IMR-90 (cell line): ENCODE measurements around the gene TXNRD1. TPM values are rescaled to one million over a fixed set of nuclear protein-coding genes. Genes with fewer than 3 reads are reported as not detected.

Experiments used
- ATAC-seq: fragments of 200-7000 bp; cut with Tn5 transposase; 2 replicates; pipeline ENCODE4 v1.9.1; 2020; ENCODE audit warnings: low read depth, mild to moderate bottlenecking, moderate library complexity
- BruUV-seq: library from RNA; stranded (reverse); fragments of 400-500 nt; replicated peaks from 2 replicates; lab custom pipeline; 2021; lab: Mats Ljungman, UMichigan
- CTCF ChIA-PET: fragments of 300-600 bp; formaldehyde crosslinking; extraction: SDS; loops from one replicate; lab custom pipeline; 2021; ENCODE audit warnings: antibody characterized with exemption; lab: Yijun Ruan, JAX
- POLR2A ChIA-PET: fragments of 300-600 bp; sonication (Branson Sonifier 250); formaldehyde crosslinking; loops from one replicate; lab custom pipeline; 2022; ENCODE audit warnings: antibody characterized with exemption; ENCODE audit not compliant: unreplicated experiment; lab: Charles Lee
- DNase-seq: peaks from one replicate; pipeline ENCODE4 v3.0.0; 2013
- H2AFZ ChIP-seq: replicated peaks from 2 replicates; pipeline ENCODE3; 2013; ENCODE audit warnings: low read length, mild to moderate bottlenecking; ENCODE audit not compliant: poor library complexity
- H2AK5ac ChIP-seq: 2 replicates; pipeline ENCODE4 v1.6.1; 2013; ENCODE audit warnings: low read depth, low read length, inconsistent platforms
- H2AK9ac ChIP-seq: replicated peaks from 2 replicates; pipeline ENCODE3; 2013; ENCODE audit warnings: mild to moderate bottlenecking, low read depth, low read length, moderate library complexity; ENCODE audit not compliant: poor library complexity
- H2BK120ac ChIP-seq: 2 replicates; pipeline ENCODE4 v1.6.1; 2013; ENCODE audit warnings: low read depth, low read length, inconsistent platforms
- H2BK15ac ChIP-seq: 3 replicates; pipeline ENCODE4 v1.6.1; 2013; ENCODE audit warnings: low read depth, low read length, inconsistent platforms
- H2BK20ac ChIP-seq: 2 replicates; pipeline ENCODE4 v1.6.1; 2013; ENCODE audit warnings: low read depth, mild to moderate bottlenecking, inconsistent platforms, low read length, moderate library complexity
- H2BK5ac ChIP-seq: 2 replicates; pipeline ENCODE4 v1.6.1; 2013; ENCODE audit warnings: mild to moderate bottlenecking, low read depth, low read length, inconsistent platforms; ENCODE audit not compliant: poor library complexity, severe bottlenecking
- H3K14ac ChIP-seq: replicated peaks from 2 replicates; pipeline ENCODE4 v1.6.1; 2013; ENCODE audit warnings: low read depth, low read length, inconsistent platforms
- H3K18ac ChIP-seq: 2 replicates; pipeline ENCODE4 v1.6.1; 2013; ENCODE audit warnings: low read depth, low read length, control low read depth
- H3K23ac ChIP-seq: 2 replicates; pipeline ENCODE4 v1.6.1; 2013; ENCODE audit warnings: low read depth, low read length, inconsistent platforms
- H3K27ac ChIP-seq: 2 replicates; pipeline ENCODE4 v1.5.1; 2013; ENCODE audit warnings: mild to moderate bottlenecking, control low read depth, low read length; ENCODE audit not compliant: insufficient read depth
- H3K27me3 ChIP-seq: 2 replicates; pipeline ENCODE4 v1.6.1; 2013; ENCODE audit warnings: low read length; ENCODE audit not compliant: control insufficient read depth, insufficient read depth
- H3K36me3 ChIP-seq: 2 replicates; pipeline ENCODE4 v1.6.1; 2013; ENCODE audit warnings: low read length, mixed read lengths; ENCODE audit not compliant: control insufficient read depth, insufficient read depth
- H3K4ac ChIP-seq: 2 replicates; pipeline ENCODE4 v1.6.1; 2013; ENCODE audit warnings: low read depth, low read length, inconsistent platforms
- H3K4me1 ChIP-seq: 2 replicates; pipeline ENCODE4 v1.6.1; 2013; ENCODE audit warnings: low read length, mixed read lengths; ENCODE audit not compliant: control insufficient read depth, insufficient read depth
- H3K4me2 ChIP-seq: 2 replicates; pipeline ENCODE4 v1.6.1; 2013; ENCODE audit warnings: low read depth, mild to moderate bottlenecking, control low read depth, low read length, moderate library complexity
- H3K4me3 ChIP-seq: 2 replicates; pipeline ENCODE4 v1.5.1; 2013; ENCODE audit warnings: low read depth, mild to moderate bottlenecking, control low read depth, low read length, moderate library complexity; ENCODE audit not compliant: insufficient read depth
- H3K56ac ChIP-seq: 2 replicates; pipeline ENCODE4 v1.6.1; 2013; ENCODE audit warnings: low read length, inconsistent platforms; ENCODE audit not compliant: insufficient read depth; ENCODE audit errors: extremely low read depth
- H3K79me1 ChIP-seq, 2 experiments: 2 replicates each; pipeline ENCODE4 v1.6.1; 2013; ENCODE audit warnings: low read length in 2 of 2, inconsistent platforms in 1 of 2, low read depth in 1 of 2
- H3K9ac ChIP-seq: 2 replicates; pipeline ENCODE4 v1.6.1; 2013; ENCODE audit warnings: low read depth, low read length, control low read depth
- H3K9me1 ChIP-seq: 2 replicates; pipeline ENCODE4 v1.6.1; 2013; ENCODE audit warnings: low read length, inconsistent platforms; ENCODE audit not compliant: insufficient read depth
- H3K9me3 ChIP-seq: 2 replicates; pipeline ENCODE4 v1.6.1; 2013; ENCODE audit warnings: low read length; ENCODE audit not compliant: control insufficient read depth, insufficient read depth
- H4K20me1 ChIP-seq: 2 replicates; pipeline ENCODE4 v1.6.1; 2013; ENCODE audit warnings: low read length, inconsistent platforms; ENCODE audit not compliant: insufficient read depth
- H4K5ac ChIP-seq: 2 replicates; pipeline ENCODE4 v1.6.1; 2013; ENCODE audit warnings: mild to moderate bottlenecking, low read depth, low read length, control low read depth
- H4K8ac ChIP-seq, 2 experiments: 2 replicates each; pipeline ENCODE4 v1.6.1; 2013; ENCODE audit warnings: low read depth in 2 of 2, low read length in 2 of 2, control low read depth in 1 of 2, inconsistent platforms in 1 of 2
- H4K91ac ChIP-seq: 2 replicates; pipeline ENCODE4 v1.6.1; 2013; ENCODE audit warnings: low read depth, low read length, inconsistent platforms; ENCODE audit not compliant: insufficient read depth
- BHLHE40 ChIP-seq: fragments of 150-350 bp; IDR thresholded peaks from 2 replicates; pipeline ENCODE4 v1.6.1; 2016; ENCODE audit warnings: mild to moderate bottlenecking, low read depth, low read length
- CEBPB ChIP-seq: IDR thresholded peaks from 2 replicates; pipeline ENCODE4 v1.6.1; 2012; ENCODE audit warnings: low read depth, low read length, improper control_type of control experiment
- CHD1 ChIP-seq: IDR thresholded peaks from 2 replicates; pipeline ENCODE4 v1.6.1; 2012; ENCODE audit warnings: low read depth, low read length, improper control_type of control experiment
- ELK1 ChIP-seq: fragments of 150-350 bp; IDR thresholded peaks from 2 replicates; pipeline ENCODE4 v1.6.1; 2016; ENCODE audit warnings: low read depth, mild to moderate bottlenecking, low read length, moderate library complexity, borderline replicate concordance
- FOS ChIP-seq: fragments of 150-350 bp; IDR thresholded peaks from 2 replicates; pipeline ENCODE4 v1.6.1; 2016; ENCODE audit warnings: low read depth, low read length
- MAFK ChIP-seq: IDR thresholded peaks from 2 replicates; pipeline ENCODE4 v1.6.1; 2012; ENCODE audit warnings: low read depth, low read length, improper control_type of control experiment
- MAZ ChIP-seq: IDR thresholded peaks from 2 replicates; pipeline ENCODE4 v1.6.1; 2012; ENCODE audit warnings: low read depth, mild to moderate bottlenecking, low read length, improper control_type of control experiment, moderate library complexity, borderline replicate concordance
- MXI1 ChIP-seq: IDR thresholded peaks from 2 replicates; pipeline ENCODE4 v1.6.1; 2012; ENCODE audit warnings: low read depth, mild to moderate bottlenecking, low read length, moderate library complexity, borderline replicate concordance
- NFE2L2 ChIP-seq: fragments of 150-350 bp; IDR thresholded peaks from 2 replicates; pipeline ENCODE4 v1.6.1; 2016; ENCODE audit warnings: low read depth, mild to moderate bottlenecking, low read length
- POLR2A ChIP-seq: IDR thresholded peaks from 2 replicates; pipeline ENCODE4 v1.6.1; 2012; ENCODE audit warnings: mild to moderate bottlenecking, low read depth, low read length
- RAD21 ChIP-seq: IDR thresholded peaks from 2 replicates; pipeline ENCODE4 v1.6.1; 2012; ENCODE audit warnings: low read length, improper control_type of control experiment
- RCOR1 ChIP-seq: IDR thresholded peaks from 2 replicates; pipeline ENCODE4 v1.6.1; 2012; ENCODE audit warnings: mild to moderate bottlenecking, low read length, improper control_type of control experiment; ENCODE audit not compliant: insufficient replicate concordance
- RFX5 ChIP-seq: IDR thresholded peaks from 2 replicates; pipeline ENCODE4 v1.8.0; 2012; ENCODE audit warnings: low read depth, mild to moderate bottlenecking, low read length, moderate library complexity
- SMC3 ChIP-seq: fragments of 150-350 bp; IDR thresholded peaks from 2 replicates; pipeline ENCODE4 v1.6.1; 2016; ENCODE audit warnings: low read depth, mild to moderate bottlenecking, antibody characterized with exemption, low read length, moderate library complexity
- USF2 ChIP-seq: fragments of 150-350 bp; IDR thresholded peaks from 2 replicates; pipeline ENCODE4 v1.6.1; 2017; ENCODE audit warnings: mild to moderate bottlenecking, antibody characterized with exemption, low read length, low read depth
- WGBS, 2 experiments: methylation state at CpG; one replicate each; pipeline versions ENCODE4 v1.1.5 to v1.1.7; 2013; ENCODE audit warnings: missing lambda C conversion rate in 2 of 2; ENCODE audit not compliant: insufficient read length in 1 of 2; ENCODE audit errors: extremely low coverage in 2 of 2; 5-methylcytosine and 5-hydroxymethylcytosine counted together
- dilution Hi-C: fragments of 300-500 bp; cut with HindIII; formaldehyde crosslinking; loops from one replicate; pipeline ENCODE4 v1.14.3; 2018; ENCODE audit warnings: low sequenced_read_pairs; ENCODE audit not compliant: unreplicated experiment
- in situ Hi-C: fragments of 300-500 bp; cut with MboI; formaldehyde crosslinking; loops from 3 replicates; pipeline ENCODE4 v1.14.3; 2019; ENCODE audit warnings: low sequenced_read_pairs, inconsistent platforms, mixed read lengths
- intact Hi-C: fragments of 100-400 bp; cut with micrococcal nuclease; formaldehyde crosslinking; loops from 2 replicates; pipeline ENCODE4 v1.10.0; 2022
- polyA plus RNA-seq, 3 experiments: library from polyadenylated mRNA; depleted of rRNA; stranded (reverse); fragments of >200 nt; gene quantifications; 2 replicates each; pipeline ENCODE4 v1.2.3, GENCODE V29; 2012; ENCODE audit warnings: low replicate concordance in 1 of 3
- total RNA-seq: library from RNA; depleted of rRNA; stranded (reverse); fragments of >200 nt; gene quantifications from 2 replicates; pipeline ENCODE4 v1.2.3, GENCODE V29; 2012

The TXNRD1 gene
- total and polyA plus RNA-seq, 2 of the 4 experiments (the other 2 are of a cell fraction) = 379 to 582 TPM

- Histone ChIP-seq H4K8ac (peak overlapping the region; percentile 50 to 88), H3K18ac (peak overlapping the region; percentile 51), H3K9me3 (no peaks in the 10 kb centered on the region), H3K14ac (peak overlapping the region; percentile 57), H3K36me3 (no peaks in the 10 kb centered on the region), H3K4me1 (peaks cover 22% of the 10 kb centered on the region), H3K27me3 (no peaks in the 10 kb centered on the region), H2AK9ac (peak overlapping the region; percentile 57), H3K27ac (peak overlapping the region; percentile 72), H3K4me2 (peak overlapping the region; percentile 26; the same call in 1 of the 2 replicates), H3K79me1 (peaks cover 0 to 3% of the 10 kb centered on the region in 2 experiments; a peak in 1 of 4 replicates), H2BK15ac (peak overlapping the region; percentile 40; the same call in 2 of the 3 replicates), H4K20me1 (no peaks in the 10 kb centered on the region), H2BK5ac (peak overlapping the region; percentile 73), H3K9ac (peak overlapping the region; percentile 6; the same call in 1 of the 2 replicates), H2AFZ (peak overlapping the region; percentile 78), H2BK120ac (peak overlapping the region; percentile 82), H3K23ac (peak overlapping the region; percentile 51), H2BK20ac (peak overlapping the region; percentile 89), H2AK5ac (peak overlapping the region; percentile 89), H3K4me3 (no peak overlapping the region), H3K9me1 (peaks cover 24% of the 10 kb centered on the region), H3K56ac (peak overlapping the region; percentile 61), H4K91ac (peak overlapping the region; percentile 43), H4K5ac (peak overlapping the region; percentile 35), H3K4ac (peak overlapping the region; percentile 88)
- in situ Hi-C loops = loop anchor here (25.0 kb wide), 1 partner anchor 884 kb away; no protein-coding TSS in a partner anchor
- CTCF ChIA-PET = interaction anchor here (0.5 to 0.8 kb wide), 4 partner anchors 10 to 700 kb away, joined by 3 to 6 read pairs (median 3); partner anchors contain the start of gene NFYB
- intact Hi-C loops = no loop called here
- POLR2A ChIA-PET = interaction anchor here (0.5 to 1.2 kb wide), 2 partner anchors 39 to 110 kb away, joined by 4 to 5 read pairs; no protein-coding TSS in a partner anchor
- BruUV-seq = no TSS peak
- ATAC-seq (peak; percentile 82), DNase-seq (peak; percentile 97)
- dilution Hi-C loops = no loop called here
- WGBS, 2 experiments = 14% methylated on average over 2 of the region's 8 CpGs; no CpG with 5 or more reads in 1 of the 2 experiments
- no peak for TF ChIP-seq BHLHE40
- TF ChIP-seq RCOR1 = no peak
- TF ChIP-seq RAD21 = peak; percentile 63
- TF ChIP-seq POLR2A = no peak
- TF ChIP-seq NFE2L2 = no peak
- TF ChIP-seq FOS = peak; percentile 80
- no peak for TF ChIP-seq RFX5
- 0 out of 2 replicates have a peak, but pooled peaks have one; percentile 54 for TF ChIP-seq CHD1
- TF ChIP-seq MXI1 = no peak
- TF ChIP-seq ELK1 = no peak
- TF ChIP-seq MAZ = peak; percentile 35; the same call in 1 of the 2 replicates
- peak; percentile 32 for TF ChIP-seq SMC3
- peak; percentile 96 for TF ChIP-seq CEBPB
- TF ChIP-seq USF2 = no peak
- TF ChIP-seq MAFK = no peak
These were observed 37.7 kb upstream of the TXNRD1 start for GRCh38 chr12:104177663-104178501.
